ENCODE measurements around the gene SAMSN1.

GRCh38 chr21:14522736-14523135, 23.4 kb downstream of the SAMSN1 start:
- TF ChIP-seq CTCF (optimal IDR thresholded peaks at IDR 0.05 in 1 of 3, IDR thresholded peaks at IDR 0.05 in 1 of 3, conservative IDR thresholded peaks at IDR 0.05 in 1 of 3; ENCODE audit: extremely low read depth in 1 of 3, insufficient read depth in 2 of 3, low read length in 3 of 3) (no peak), EZH2 (IDR thresholded peaks at IDR 0.05; ENCODE audit: low read length) (no peak)

All from keratinocyte (primary cell).